ENCODE measurements around the gene GFER. TPM values are rescaled to one million over a fixed set of nuclear protein-coding genes. Genes with fewer than 3 reads are reported as not detected.
A peak's percentile ranks its signal among the peaks of the same experiment; 100 is the strongest.
"Not testable (repeated sequence)": the region's sequence is repeated elsewhere in the genome, so short reads cannot be mapped to it uniquely, and the experiment has no call there.

Gene GFER
- total and polyA plus RNA-seq, 10 of the 15 experiments (the other 5 are each of a cell fraction or from before 2014, with no cell fraction given), result 2.4 to 57.7 (median 31.3) TPM

GRCh38 chr16:1958143-1958491, 25.9 kb upstream of the GFER start:
- Histone ChIP-seq H3K79me2 (ENCODE audit: control insufficient read depth, insufficient read depth, low read length) (peaks cover 34% of the 10 kb centered on the region), H3K4me1 (ENCODE audit: control insufficient read depth, insufficient read depth, low read length) (peaks cover 19% of the 10 kb centered on the region), H3K36me3 (ENCODE audit: control insufficient read depth in 2 of 2, insufficient read depth in 2 of 2, low read length in 1 of 2) (peaks cover 5 to 13% of the 10 kb centered on the region in 2 experiments; a peak in 3 of 4 replicates)
- POLR2A ChIA-PET, result interaction anchor here (1.1 to 1.8 kb wide), 3 partner anchors 12 to 15 kb away, joined by 3 to 6 read pairs (median 3); partner anchors contain the start of genes MSRB1 and TBL3
- intact Hi-C loops (cut with micrococcal nuclease; ENCODE audit: unreplicated experiment); H3K9me3 ChIP-seq (replicated peaks; ENCODE audit: control insufficient read depth, insufficient read depth, low read length); in situ Hi-C loops (cut with MboI); CTCF ChIA-PET; H4K20me1 ChIP-seq (ENCODE audit: control insufficient read depth, insufficient read depth); FAIRE-seq; H3K4me3 ChIP-seq; H3K27ac ChIP-seq (ENCODE audit: control insufficient read depth, insufficient read depth); BruUV-seq (replicated peaks); H3K9ac ChIP-seq (ENCODE audit: control insufficient read depth, insufficient read depth, low read length); DNase-seq (ENCODE audit: low read depth, low spot score); H2AFZ ChIP-seq (ENCODE audit: control insufficient read depth, low read depth, low read length); H3K4me2 ChIP-seq (ENCODE audit: control insufficient read depth, insufficient read depth); SMC1A ChIA-PET (ENCODE audit: uncharacterized antibody, unreplicated experiment); ATAC-seq; H3K27me3 ChIP-seq (replicated peaks in 1 of 2; ENCODE audit: control insufficient read depth in 2 of 2, insufficient read depth in 2 of 2, low read length in 1 of 2); RAD21 ChIA-PET (ENCODE audit: unreplicated experiment): not testable (repeated sequence)
- 74% methylated on average over 26 of the region's 30 CpGs for WGBS (ENCODE audit: insufficient coverage, insufficient replicate concordance, low lambda C conversion rate, missing lambda C conversion rate)

GRCh38 chr16:1958715-1959268, 25.2 kb upstream of the GFER start:
- TF ChIP-seq KDM1A (IDR thresholded peaks at IDR 0.05; ENCODE audit: borderline replicate concordance) (no peak), MTA3 (IDR thresholded peaks at IDR 0.05; ENCODE audit: borderline replicate concordance, low read length) (no peak), POU2F2 (IDR thresholded peaks at IDR 0.05; ENCODE audit: borderline replicate concordance, low read depth, low read length) (no peak), USF1 (IDR thresholded peaks at IDR 0.05; ENCODE audit: borderline replicate concordance, extremely low read length, insufficient read depth, low read depth, low read length) (no peak), MAX (IDR thresholded peaks at IDR 0.05; ENCODE audit: low read depth, low read length) (no peak), HDGF (IDR thresholded peaks at IDR 0.05) (no peak), EZH2 (IDR thresholded peaks at IDR 0.05; ENCODE audit: borderline replicate concordance, control insufficient read depth, low read depth, low read length) (no peak), BMI1 (IDR thresholded peaks at IDR 0.05; ENCODE audit: borderline replicate concordance) (no peak), GABPA (IDR thresholded peaks at IDR 0.05; ENCODE audit: low read depth) (no peak), EGR1 (IDR thresholded peaks at IDR 0.05; ENCODE audit: borderline replicate concordance in 1 of 2, low read depth in 2 of 2, low read length in 2 of 2) (no peak), SIX5 (IDR thresholded peaks at IDR 0.05; ENCODE audit: low read depth, low read length, severe bottlenecking) (no peak), SMARCA5 (IDR thresholded peaks at IDR 0.05) (no peak), HSF1 (IDR thresholded peaks at IDR 0.05; ENCODE audit: low read depth, low read length) (no peak)
- Histone ChIP-seq H3K9me3 (replicated peaks; ENCODE audit: control insufficient read depth, insufficient read depth, low read length) (no peaks in the 10 kb centered on the region), H2AFZ (ENCODE audit: control insufficient read depth, low read depth, low read length) (peak overlapping the region; percentile 95), H3K27me3 (replicated peaks in 1 of 2; ENCODE audit: control insufficient read depth in 2 of 2, insufficient read depth in 2 of 2, low read length in 1 of 2) (no peaks in the 10 kb centered on the region; a peak in 1 of 4 replicates), H3K9ac (ENCODE audit: control insufficient read depth, insufficient read depth, low read length) (peak overlapping the region; percentile 2; the same call in 1 of the 2 replicates), H3K27ac (ENCODE audit: control insufficient read depth, insufficient read depth) (no peak overlapping the region), H3K4me3 (no peak overlapping the region; the same call in 1 of the 2 replicates), H3K4me2 (ENCODE audit: control insufficient read depth, insufficient read depth) (peak overlapping the region; percentile 89), H3K4me1 (ENCODE audit: control insufficient read depth, insufficient read depth, low read length) (peaks cover 19% of the 10 kb centered on the region), H3K79me2 (ENCODE audit: control insufficient read depth, insufficient read depth, low read length) (peaks cover 41% of the 10 kb centered on the region), H4K20me1 (ENCODE audit: control insufficient read depth, insufficient read depth) (peaks cover 6% of the 10 kb centered on the region; the same call in 1 of the 2 replicates), H3K36me3 (ENCODE audit: control insufficient read depth in 2 of 2, insufficient read depth in 2 of 2, low read length in 1 of 2) (peaks cover 8 to 13% of the 10 kb centered on the region in 2 experiments; a peak in 3 of 4 replicates)
- ChIA-PET POLR2A (interaction anchor here (1.3 to 1.8 kb wide), 3 partner anchors 13 to 23 kb away, joined by 3 to 4 read pairs (median 3); partner anchors contain the start of genes MSRB1, NOXO1 and TBL3), SMC1A (ENCODE audit: uncharacterized antibody, unreplicated experiment) (no interaction called here), RAD21 (ENCODE audit: unreplicated experiment) (no interaction called here), CTCF (interaction anchor here (0.9 kb wide), 1 partner anchor 45 kb away, joined by 3 read pairs; no protein-coding TSS in a partner anchor)
- ATAC-seq, result no peak; the same call in 2 of the 3 replicates
- BruUV-seq (replicated peaks), result no TSS peak
- DNase-seq (ENCODE audit: low read depth, low spot score), result no peak
- FAIRE-seq, result no peak
- intact Hi-C loops (cut with micrococcal nuclease; ENCODE audit: unreplicated experiment), result no loop called here
- WGBS (ENCODE audit: insufficient coverage, insufficient replicate concordance, low lambda C conversion rate, missing lambda C conversion rate), result 44% methylated on average over 14 of the region's 14 CpGs
- in situ Hi-C loops (cut with MboI), result no loop called here
